ENCODE results near the gene NOS1.

The NOS1 gene

GRCh38 chr12:117273091-117273490 is 88.3 kb downstream of the NOS1 start:
- no peaks in the 10 kb centered on the region for H3K36me3 ChIP-seq (ENCODE audit: insufficient read depth, low read length)
- H3K27me3 ChIP-seq (ENCODE audit: insufficient read depth, low read length), result no peaks in the 10 kb centered on the region
- no peaks in the 10 kb centered on the region for H3K79me2 ChIP-seq (ENCODE audit: control insufficient read depth, insufficient read depth, low read length, unreplicated experiment)
- no peaks in the 10 kb centered on the region for H3K4me1 ChIP-seq (ENCODE audit: control insufficient read depth, insufficient read depth, low read length, unreplicated experiment)
- no peak overlapping the region for H2AFZ ChIP-seq (ENCODE audit: low read length, unreplicated experiment)
- H3K27ac ChIP-seq (ENCODE audit: low read depth, low read length), result no peak overlapping the region
- no peak overlapping the region for H3K4me3 ChIP-seq (ENCODE audit: low read depth, low read length)

GRCh38 chr12:117272690-117273089 is 88.7 kb downstream of the NOS1 start:
- H2AFZ ChIP-seq (ENCODE audit: low read length, unreplicated experiment), result no peak overlapping the region

GRCh38 chr12:117262749-117263148 is 98.7 kb downstream of the NOS1 start:
- Histone ChIP-seq H3K27me3 (ENCODE audit: insufficient read depth, low read length) (no peaks in the 10 kb centered on the region), H2AFZ (ENCODE audit: low read length, unreplicated experiment) (no peak overlapping the region), H3K4me1 (ENCODE audit: control insufficient read depth, insufficient read depth, low read length, unreplicated experiment) (no peaks in the 10 kb centered on the region), H3K36me3 (ENCODE audit: insufficient read depth, low read length) (no peaks in the 10 kb centered on the region), H3K79me2 (ENCODE audit: control insufficient read depth, insufficient read depth, low read length, unreplicated experiment) (no peaks in the 10 kb centered on the region), H3K4me3 (ENCODE audit: low read depth, low read length) (no peak overlapping the region), H3K27ac (ENCODE audit: low read depth, low read length) (no peak overlapping the region)

More at GRCh38 chr12:117272690-117273089, 88.7 kb downstream of the NOS1 start:
- no peaks in the 10 kb centered on the region for H3K4me1 ChIP-seq (ENCODE audit: control insufficient read depth, insufficient read depth, low read length, unreplicated experiment)
- no peak overlapping the region for H3K27ac ChIP-seq (ENCODE audit: low read depth, low read length)
- H3K4me3 ChIP-seq (ENCODE audit: low read depth, low read length), result no peak overlapping the region
- no peaks in the 10 kb centered on the region for H3K27me3 ChIP-seq (ENCODE audit: insufficient read depth, low read length)
- H3K79me2 ChIP-seq (ENCODE audit: control insufficient read depth, insufficient read depth, low read length, unreplicated experiment), result no peaks in the 10 kb centered on the region
- H3K36me3 ChIP-seq (ENCODE audit: insufficient read depth, low read length), result no peaks in the 10 kb centered on the region

GRCh38 chr12:117261247-117261646 is 100.2 kb downstream of the NOS1 start:
- Histone ChIP-seq H3K36me3 (ENCODE audit: insufficient read depth, low read length) (no peaks in the 10 kb centered on the region), H2AFZ (ENCODE audit: low read length, unreplicated experiment) (no peak overlapping the region), H3K27me3 (ENCODE audit: insufficient read depth, low read length) (no peaks in the 10 kb centered on the region), H3K4me1 (ENCODE audit: control insufficient read depth, insufficient read depth, low read length, unreplicated experiment) (no peaks in the 10 kb centered on the region), H3K4me3 (ENCODE audit: low read depth, low read length) (no peak overlapping the region), H3K79me2 (ENCODE audit: control insufficient read depth, insufficient read depth, low read length, unreplicated experiment) (no peaks in the 10 kb centered on the region), H3K27ac (ENCODE audit: low read depth, low read length) (no peak overlapping the region)

GRCh38 chr12:117255386-117255785 is 106.0 kb downstream of the NOS1 start:
- Histone ChIP-seq H3K27ac (ENCODE audit: low read depth, low read length) (no peak overlapping the region), H3K36me3 (ENCODE audit: insufficient read depth, low read length) (no peaks in the 10 kb centered on the region)

GRCh38 chr12:117243488-117243887 is 117.9 kb downstream of the NOS1 start:
- Histone ChIP-seq H3K4me3 (ENCODE audit: low read depth, low read length) (no peak overlapping the region), H3K4me1 (ENCODE audit: control insufficient read depth, insufficient read depth, low read length, unreplicated experiment) (no peaks in the 10 kb centered on the region), H3K36me3 (ENCODE audit: insufficient read depth, low read length) (no peaks in the 10 kb centered on the region), H2AFZ (ENCODE audit: low read length, unreplicated experiment) (no peak overlapping the region), H3K27ac (ENCODE audit: low read depth, low read length) (no peak overlapping the region), H3K27me3 (ENCODE audit: insufficient read depth, low read length) (peaks cover 17% of the 10 kb centered on the region), H3K79me2 (ENCODE audit: control insufficient read depth, insufficient read depth, low read length, unreplicated experiment) (no peaks in the 10 kb centered on the region)

More at GRCh38 chr12:117255386-117255785, 106.0 kb downstream of the NOS1 start:
- Histone ChIP-seq H3K79me2 (ENCODE audit: control insufficient read depth, insufficient read depth, low read length, unreplicated experiment) (no peaks in the 10 kb centered on the region), H3K4me3 (ENCODE audit: low read depth, low read length) (no peak overlapping the region), H3K4me1 (ENCODE audit: control insufficient read depth, insufficient read depth, low read length, unreplicated experiment) (no peaks in the 10 kb centered on the region), H2AFZ (ENCODE audit: low read length, unreplicated experiment) (no peak overlapping the region), H3K27me3 (ENCODE audit: insufficient read depth, low read length) (no peaks in the 10 kb centered on the region)

- H3K36me3 ChIP-seq (ENCODE audit: insufficient read depth, low read length), result no peaks in the 10 kb centered on the region
- no peak overlapping the region for H3K27ac ChIP-seq (ENCODE audit: low read depth, low read length)
- H3K79me2 ChIP-seq (ENCODE audit: control insufficient read depth, insufficient read depth, low read length, unreplicated experiment), result no peaks in the 10 kb centered on the region
- H3K4me1 ChIP-seq (ENCODE audit: control insufficient read depth, insufficient read depth, low read length, unreplicated experiment), result no peaks in the 10 kb centered on the region
- peaks cover 31% of the 10 kb centered on the region for H3K27me3 ChIP-seq (ENCODE audit: insufficient read depth, low read length)
- H3K4me3 ChIP-seq (ENCODE audit: low read depth, low read length), result no peak overlapping the region
- H2AFZ ChIP-seq (ENCODE audit: low read length, unreplicated experiment), result no peak overlapping the region
Observed at GRCh38 chr12:117241697-117242096, 119.7 kb downstream of the NOS1 start.

GRCh38 chr12:117240081-117240755 is 121.2 kb downstream of the NOS1 start:
- Histone ChIP-seq H3K4me3 (ENCODE audit: low read depth, low read length) (no peak overlapping the region), H3K79me2 (ENCODE audit: control insufficient read depth, insufficient read depth, low read length, unreplicated experiment) (no peaks in the 10 kb centered on the region), H3K27me3 (ENCODE audit: insufficient read depth, low read length) (peaks cover 42% of the 10 kb centered on the region), H3K36me3 (ENCODE audit: insufficient read depth, low read length) (no peaks in the 10 kb centered on the region), H2AFZ (ENCODE audit: low read length, unreplicated experiment) (no peak overlapping the region), H3K4me1 (ENCODE audit: control insufficient read depth, insufficient read depth, low read length, unreplicated experiment) (no peaks in the 10 kb centered on the region), H3K27ac (ENCODE audit: low read depth, low read length) (no peak overlapping the region)

- H3K4me1 ChIP-seq (ENCODE audit: control insufficient read depth, insufficient read depth, low read length, unreplicated experiment), result no peaks in the 10 kb centered on the region
- H3K27ac ChIP-seq (ENCODE audit: low read depth, low read length), result no peak overlapping the region
- H3K36me3 ChIP-seq (ENCODE audit: insufficient read depth, low read length), result no peaks in the 10 kb centered on the region
- no peak overlapping the region for H3K4me3 ChIP-seq (ENCODE audit: low read depth, low read length)
- peaks cover 62% of the 10 kb centered on the region for H3K27me3 ChIP-seq (ENCODE audit: insufficient read depth, low read length)
- H3K79me2 ChIP-seq (ENCODE audit: control insufficient read depth, insufficient read depth, low read length, unreplicated experiment), result no peaks in the 10 kb centered on the region
- H2AFZ ChIP-seq (ENCODE audit: low read length, unreplicated experiment), result no peak overlapping the region
Observed at GRCh38 chr12:117236456-117237001, 124.9 kb downstream of the NOS1 start.

GRCh38 chr12:117235261-117235660 is 126.2 kb downstream of the NOS1 start:
- Histone ChIP-seq H3K4me1 (ENCODE audit: control insufficient read depth, insufficient read depth, low read length, unreplicated experiment) (no peaks in the 10 kb centered on the region), H2AFZ (ENCODE audit: low read length, unreplicated experiment) (no peak overlapping the region), H3K79me2 (ENCODE audit: control insufficient read depth, insufficient read depth, low read length, unreplicated experiment) (no peaks in the 10 kb centered on the region), H3K4me3 (ENCODE audit: low read depth, low read length) (no peak overlapping the region), H3K27ac (ENCODE audit: low read depth, low read length) (no peak overlapping the region), H3K27me3 (ENCODE audit: insufficient read depth, low read length) (peaks cover 58% of the 10 kb centered on the region), H3K36me3 (ENCODE audit: insufficient read depth, low read length) (no peaks in the 10 kb centered on the region)

- Histone ChIP-seq H3K79me2 (ENCODE audit: control insufficient read depth, insufficient read depth, low read length, unreplicated experiment) (no peaks in the 10 kb centered on the region), H2AFZ (ENCODE audit: low read length, unreplicated experiment) (no peak overlapping the region), H3K27me3 (ENCODE audit: insufficient read depth, low read length) (peaks cover 52% of the 10 kb centered on the region), H3K36me3 (ENCODE audit: insufficient read depth, low read length) (no peaks in the 10 kb centered on the region), H3K4me3 (ENCODE audit: low read depth, low read length) (no peak overlapping the region), H3K27ac (ENCODE audit: low read depth, low read length) (no peak overlapping the region), H3K4me1 (ENCODE audit: control insufficient read depth, insufficient read depth, low read length, unreplicated experiment) (no peaks in the 10 kb centered on the region)
Observed at GRCh38 chr12:117234441-117234840, 127.0 kb downstream of the NOS1 start.
